GM12891 (cell line): ENCODE measurements around the gene ADGRB3.

Source experiments
- POLR2A ChIP-seq: IDR thresholded peaks from 2 replicates; pipeline ENCODE4 v1.6.1; 2011; ENCODE audit warnings: low read depth, low read length, control low read depth
- POLR2AphosphoS5 ChIP-seq: IDR thresholded peaks from 2 replicates; pipeline ENCODE4 v1.6.1; 2011; ENCODE audit warnings: low read depth, low read length, control low read depth
- SPI1 ChIP-seq: IDR thresholded peaks from 2 replicates; pipeline ENCODE4 v1.6.1; 2011; ENCODE audit warnings: low read depth, low read length, control low read depth
- TAF1 ChIP-seq: IDR thresholded peaks from 2 replicates; pipeline ENCODE4 v1.6.1; 2011; ENCODE audit warnings: low read depth, low read length, control low read depth

- TF ChIP-seq POLR2AphosphoS5 (no peak), SPI1 (no peak), TAF1 (no peak), POLR2A (no peak)
These were observed 23.3 kb downstream of the ADGRB3 start for GRCh38 chr6:68658338-68658737.
